HG02798 (cell line): ENCODE data around the gene RALGAPB.
"Not testable (repeated sequence)": the region's sequence is repeated elsewhere in the genome, so short reads cannot be mapped to it uniquely, and the experiment has no call there.

Source experiments
- ATAC-seq: cut with Tn5 transposase; IDR thresholded peaks from one replicate; pipeline ENCODE4 v1.9.1; 2021; ENCODE audit warnings: mild to moderate bottlenecking; ENCODE audit not compliant: unreplicated experiment, poor library complexity

The RALGAPB gene

GRCh38 chr20:38472513-38473366 lies at the start of gene RALGAPB:
Gene RALGAPB (plus strand): TSS chr20:38472843. CDS start chr20:38488433, 15,590 bp downstream.
- ATAC-seq, result peak; percentile 91

- no peak for ATAC-seq
Measured at GRCh38 chr20:38423541-38423940, 49.1 kb upstream of the RALGAPB start.

GRCh38 chr20:38424401-38424800 lies 48.2 kb upstream of the RALGAPB start:
- ATAC-seq, result no peak

GRCh38 chr20:38426006-38426897 lies 46.4 kb upstream of the RALGAPB start:
- ATAC-seq, result no peak

- ATAC-seq, result no peak
Measured at GRCh38 chr20:38427655-38428023, 45.0 kb upstream of the RALGAPB start.

- no peak for ATAC-seq
Measured at GRCh38 chr20:38428800-38429199, 43.8 kb upstream of the RALGAPB start.

GRCh38 chr20:38429301-38429700 lies 43.3 kb upstream of the RALGAPB start:
- no peak for ATAC-seq

GRCh38 chr20:38430679-38431325 lies 41.8 kb upstream of the RALGAPB start:
- ATAC-seq, result no peak

GRCh38 chr20:38432292-38432691 lies 40.4 kb upstream of the RALGAPB start:
- no peak for ATAC-seq

GRCh38 chr20:38432870-38433269 lies 39.8 kb upstream of the RALGAPB start:
- ATAC-seq, result not testable (repeated sequence)

GRCh38 chr20:38433304-38433972 lies 39.2 kb upstream of the RALGAPB start:
- no peak for ATAC-seq

GRCh38 chr20:38434301-38434741 lies 38.3 kb upstream of the RALGAPB start:
- no peak for ATAC-seq

- ATAC-seq, result peak; percentile 78
Measured at GRCh38 chr20:38434770-38435554, 37.7 kb upstream of the RALGAPB start, which contains the start of gene SNHG17. Gene SNHG17 (minus strand): TSS chr20:38435328.

- no peak for ATAC-seq
Measured at GRCh38 chr20:38435555-38435939, 37.1 kb upstream of the RALGAPB start.

- ATAC-seq, result no peak
Measured at GRCh38 chr20:38437796-38438195, 34.8 kb upstream of the RALGAPB start.

GRCh38 chr20:38441110-38441509 lies 31.5 kb upstream of the RALGAPB start:
- not testable (repeated sequence) for ATAC-seq

- no peak for ATAC-seq
Measured at GRCh38 chr20:38441916-38442315, 30.7 kb upstream of the RALGAPB start.

GRCh38 chr20:38445381-38445796 lies 27.3 kb upstream of the RALGAPB start:
- no peak for ATAC-seq

GRCh38 chr20:38445901-38446425 lies 26.7 kb upstream of the RALGAPB start:
- ATAC-seq, result no peak
